Stimulated activated CD8-positive, alpha-beta memory T cell treated with anti-CD3 and anti-CD28 coated beads, Interleukin-15, amount 100 ng/mL, for 24 hours (primary cell): ENCODE data around the gene BRSK2.

Experiments
- DNase-seq: peaks from one replicate; pipeline ENCODE4 v3.0.0-alpha.2; 2020; ENCODE audit warnings: low read depth

Gene BRSK2

DNA sequence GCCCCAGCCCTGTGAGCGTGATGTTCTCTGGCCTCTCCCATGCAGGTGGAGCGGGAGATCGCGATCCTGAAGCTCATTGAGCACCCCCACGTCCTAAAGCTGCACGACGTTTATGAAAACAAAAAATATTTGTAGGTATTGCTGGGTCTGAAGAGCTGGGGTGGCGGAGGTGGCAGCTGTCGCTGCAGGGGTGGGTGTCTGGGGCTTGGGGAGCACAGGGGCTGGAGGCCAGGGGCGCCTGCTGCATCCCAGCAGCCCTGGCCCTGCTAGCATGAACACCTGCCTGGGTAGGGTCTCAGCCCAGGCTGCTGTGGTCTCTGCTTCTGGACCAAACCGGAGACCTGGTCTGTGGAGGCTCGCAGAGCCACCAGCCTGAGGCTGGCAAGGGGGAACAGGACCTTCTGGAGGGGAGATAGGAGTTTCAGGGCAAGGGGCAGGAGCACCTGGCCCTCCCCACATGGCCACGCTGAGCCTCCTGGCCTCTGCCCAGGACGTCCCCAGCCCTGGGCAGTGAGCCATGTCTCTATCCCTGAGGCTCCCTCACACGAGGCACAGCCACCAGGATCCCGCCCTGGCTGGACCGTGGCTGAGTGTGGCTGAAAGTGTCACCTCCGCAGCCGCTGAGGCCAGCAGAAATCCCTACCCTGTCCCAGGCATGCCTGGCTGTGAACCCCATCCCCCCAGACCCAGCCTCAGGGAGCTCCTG, 48.7 kb downstream of the BRSK2 start:
- DNase-seq: no peak

GRCh38 chr11:1438967-1439330, 49.2 kb downstream of the BRSK2 start:
- DNase-seq: no peak

DNA sequence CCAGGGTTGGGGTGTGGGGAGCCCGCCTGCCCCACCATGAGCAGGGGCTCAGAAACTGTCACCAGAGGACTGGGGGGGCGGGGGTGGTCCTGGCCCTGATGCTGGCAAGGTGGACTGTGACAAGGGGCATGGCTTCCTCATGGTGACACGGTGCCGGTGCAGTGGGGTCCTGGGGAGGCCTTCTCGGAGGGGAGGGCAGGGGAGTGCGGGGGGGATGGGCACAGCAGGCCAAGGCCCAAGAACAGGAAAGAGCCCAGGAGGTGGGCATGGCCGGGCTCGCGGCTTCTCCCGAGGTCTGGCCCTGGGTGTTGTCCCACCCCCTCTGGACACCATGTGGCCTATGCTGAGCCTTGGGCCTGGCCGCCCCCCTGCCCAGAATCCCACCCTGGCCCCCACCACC, 49.6 kb downstream of the BRSK2 start:
- DNase-seq: no peak

DNA sequence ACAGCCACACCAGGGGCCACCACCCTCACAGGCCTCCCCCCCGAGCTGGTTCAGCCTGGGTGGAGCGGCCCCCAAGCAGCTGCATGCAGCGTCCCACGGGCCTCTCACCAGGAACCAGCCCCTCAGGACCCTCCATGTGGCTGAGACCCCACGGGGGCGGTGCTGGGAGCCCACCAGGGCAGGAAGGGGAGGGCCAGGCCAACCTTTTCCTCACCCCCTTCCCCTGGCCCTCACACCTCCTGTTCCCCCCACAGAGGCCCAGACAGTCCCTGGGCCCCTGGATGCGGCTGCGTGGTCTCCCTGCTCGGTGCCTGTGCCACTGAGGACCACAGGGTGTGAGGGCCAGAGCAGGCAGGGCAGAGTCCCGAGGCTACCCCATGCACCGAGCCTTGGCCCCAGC, 50.3 kb downstream of the BRSK2 start:
- DNase-seq: no peak

GRCh38 chr11:1440496-1440895, 50.8 kb downstream of the BRSK2 start:
- no peak for DNase-seq

- no peak for DNase-seq
Observed at GRCh38 chr11:1442163-1442562, 52.4 kb downstream of the BRSK2 start.

- DNase-seq: no peak
Observed at GRCh38 chr11:1442807-1443366, 53.2 kb downstream of the BRSK2 start.

DNA sequence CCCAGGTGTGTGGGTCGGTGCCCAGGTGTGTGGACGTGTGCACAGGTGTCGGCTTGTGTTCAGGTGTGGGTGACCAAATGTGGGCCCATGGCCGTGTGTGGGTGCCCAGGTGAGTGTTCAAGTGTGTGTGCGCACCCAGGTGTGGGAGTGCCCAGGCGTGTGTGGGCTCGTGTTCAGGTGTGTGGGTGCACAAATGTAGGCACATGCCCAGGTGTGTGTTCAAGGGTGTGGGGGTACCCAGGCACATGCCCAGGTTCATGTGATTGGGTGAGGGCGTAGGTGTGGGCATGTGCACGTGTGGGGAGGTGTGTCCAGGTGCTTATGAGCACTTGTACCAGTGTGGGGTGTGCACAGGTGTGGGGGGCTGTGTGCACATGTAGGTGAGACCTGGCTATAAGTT, 54.0 kb downstream of the BRSK2 start:
- no peak for DNase-seq

GRCh38 chr11:1444321-1444720, 54.6 kb downstream of the BRSK2 start:
- DNase-seq: no peak

GRCh38 chr11:1444823-1445422, 55.2 kb downstream of the BRSK2 start:
- no peak for DNase-seq

DNA sequence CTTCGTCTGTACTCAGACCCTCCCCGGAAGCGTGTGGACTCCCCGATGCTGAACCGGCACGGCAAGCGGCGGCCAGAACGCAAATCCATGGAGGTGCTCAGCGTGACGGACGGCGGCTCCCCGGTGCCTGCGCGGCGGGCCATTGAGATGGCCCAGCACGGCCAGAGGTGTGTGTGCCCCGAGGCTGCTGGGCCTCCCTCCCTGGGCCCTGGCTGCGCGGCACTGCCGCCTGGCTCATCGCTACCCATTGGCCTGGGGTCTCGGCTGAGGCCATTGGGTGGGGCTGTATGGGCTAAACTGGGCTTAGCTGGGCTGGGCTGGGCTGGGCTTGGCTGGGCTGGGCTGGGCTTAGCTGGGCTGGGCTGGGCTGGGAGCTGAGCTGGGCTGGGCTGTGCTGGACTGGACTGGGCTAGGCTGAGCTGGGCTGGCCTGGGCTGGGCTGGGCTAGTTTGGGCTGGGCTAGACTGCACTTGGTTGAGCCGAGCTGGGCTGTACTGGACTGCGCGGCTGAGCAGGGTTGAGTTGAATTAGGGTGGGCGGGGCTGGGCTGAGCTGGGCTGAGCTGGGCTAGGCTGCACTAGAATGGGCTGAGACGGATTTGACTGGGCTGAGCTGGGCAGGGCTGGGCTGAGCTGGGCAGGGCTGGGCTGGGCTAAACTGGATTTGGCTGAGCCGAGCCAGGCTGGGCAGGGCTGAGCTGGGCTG, 56.2 kb downstream of the BRSK2 start:
- DNase-seq: no peak

- DNase-seq: no peak
Observed at GRCh38 chr11:1446623-1447022, 56.9 kb downstream of the BRSK2 start.

DNA sequence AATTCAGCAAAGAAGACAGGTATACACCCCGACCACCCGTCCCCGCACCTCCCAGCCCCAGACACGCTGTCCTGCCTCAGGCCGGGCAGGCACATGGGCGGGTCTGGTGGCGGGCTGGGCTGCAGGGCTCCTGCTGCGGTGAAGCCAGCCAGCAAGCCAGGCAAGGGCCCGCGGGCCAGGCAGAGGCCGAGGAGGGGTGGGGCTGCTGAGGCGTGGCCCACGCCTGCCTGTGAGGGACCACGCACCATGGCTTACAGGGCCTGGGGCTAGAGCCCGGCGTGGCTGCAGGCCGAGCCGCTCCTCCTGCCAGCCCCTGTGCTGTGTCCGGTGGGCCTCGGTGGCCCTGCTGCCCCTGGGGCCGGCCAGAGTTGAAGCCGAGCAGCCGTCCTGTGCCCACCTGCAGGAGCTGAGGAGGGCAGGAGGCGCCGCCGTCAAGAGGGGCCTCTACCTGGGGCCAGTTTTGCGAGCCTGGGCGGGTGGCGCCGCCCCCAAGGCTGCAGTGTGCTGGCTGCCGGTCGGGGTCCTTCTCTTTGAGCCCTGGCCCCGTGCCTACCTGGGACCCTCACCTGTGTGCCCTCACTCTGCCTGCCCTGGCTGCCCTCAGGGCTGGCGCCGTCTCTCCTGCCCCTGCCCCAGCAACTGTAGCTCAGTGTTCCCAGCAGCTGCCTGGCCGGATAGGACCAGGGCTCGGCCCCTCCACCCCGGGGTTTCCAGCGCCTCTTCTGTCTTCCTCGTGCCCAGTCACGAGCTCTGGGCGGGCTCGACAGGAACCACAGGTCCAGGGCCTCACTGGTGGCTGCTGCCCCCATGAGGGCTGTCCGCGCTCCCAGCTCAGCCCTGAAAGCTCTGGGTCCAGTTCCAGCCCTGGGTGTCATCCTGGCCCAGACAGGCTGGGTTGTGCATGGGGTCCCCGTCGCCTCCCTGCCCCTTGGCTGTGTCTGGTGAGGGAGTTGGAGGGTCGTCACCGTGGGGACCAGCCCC, 58.4 kb downstream of the BRSK2 start:
- no peak for DNase-seq

GRCh38 chr11:1448882-1449281, 59.1 kb downstream of the BRSK2 start:
- no peak for DNase-seq

DNA sequence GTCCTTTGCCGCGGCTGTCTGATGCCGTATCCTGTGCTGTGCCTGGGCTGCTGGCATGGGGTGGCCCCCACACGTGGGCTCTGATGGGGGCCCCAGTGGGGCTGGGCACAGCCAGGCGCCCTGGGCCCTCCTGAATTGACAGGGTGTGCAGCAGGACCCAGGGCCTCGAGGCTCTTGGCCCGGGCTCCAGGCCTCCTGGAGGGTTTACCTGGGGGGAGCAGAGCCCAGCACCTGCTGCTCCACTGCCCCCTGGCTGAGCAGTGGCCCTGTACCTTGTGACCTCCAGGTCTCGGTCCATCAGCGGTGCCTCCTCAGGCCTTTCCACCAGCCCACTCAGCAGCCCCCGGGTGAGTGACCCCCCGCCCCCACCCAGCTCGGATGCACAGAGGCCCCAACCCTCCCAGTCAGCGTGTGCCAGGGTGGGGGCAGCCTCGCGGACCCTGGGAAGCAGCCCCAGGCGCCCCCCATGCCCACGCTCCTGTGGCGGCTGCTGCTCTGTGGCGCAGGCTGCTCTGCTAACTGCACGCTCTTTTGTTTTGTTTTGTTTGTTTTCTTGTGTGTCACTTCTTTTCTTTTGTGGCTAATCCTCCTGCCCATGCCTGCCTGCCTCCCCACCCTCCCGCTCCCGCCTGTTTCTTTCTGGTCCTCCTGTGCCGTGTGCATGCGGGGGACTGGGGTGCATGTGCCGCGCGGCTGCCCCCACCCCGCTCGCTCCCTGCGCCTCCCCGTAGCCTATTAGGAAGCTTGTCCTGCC, 59.9 kb downstream of the BRSK2 start:
- DNase-seq: no peak

DNA sequence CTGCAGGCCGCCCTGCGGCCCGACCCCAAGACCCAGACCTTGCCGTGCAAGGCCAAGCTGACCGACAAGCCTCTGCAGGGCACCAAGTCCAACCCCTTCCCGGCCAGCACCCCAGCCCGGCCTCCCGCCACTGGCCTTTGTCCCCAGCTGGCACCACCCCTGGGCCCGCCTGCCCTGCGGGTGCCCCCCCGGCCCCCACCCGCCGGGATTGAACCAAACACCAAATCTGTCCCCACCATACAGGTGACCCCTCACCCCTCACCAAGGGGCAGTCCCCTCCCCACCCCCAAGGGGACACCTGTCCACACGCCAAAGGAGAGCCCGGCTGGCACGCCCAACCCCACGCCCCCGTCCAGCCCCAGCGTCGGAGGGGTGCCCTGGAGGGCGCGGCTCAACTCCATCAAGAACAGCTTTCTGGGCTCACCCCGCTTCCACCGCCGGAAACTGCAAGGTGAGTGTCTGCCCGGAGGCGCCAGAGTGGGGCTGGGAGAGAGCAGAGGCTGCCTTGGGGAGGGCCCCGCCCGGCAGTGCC, 60.7 kb downstream of the BRSK2 start:
- DNase-seq: no peak

DNA sequence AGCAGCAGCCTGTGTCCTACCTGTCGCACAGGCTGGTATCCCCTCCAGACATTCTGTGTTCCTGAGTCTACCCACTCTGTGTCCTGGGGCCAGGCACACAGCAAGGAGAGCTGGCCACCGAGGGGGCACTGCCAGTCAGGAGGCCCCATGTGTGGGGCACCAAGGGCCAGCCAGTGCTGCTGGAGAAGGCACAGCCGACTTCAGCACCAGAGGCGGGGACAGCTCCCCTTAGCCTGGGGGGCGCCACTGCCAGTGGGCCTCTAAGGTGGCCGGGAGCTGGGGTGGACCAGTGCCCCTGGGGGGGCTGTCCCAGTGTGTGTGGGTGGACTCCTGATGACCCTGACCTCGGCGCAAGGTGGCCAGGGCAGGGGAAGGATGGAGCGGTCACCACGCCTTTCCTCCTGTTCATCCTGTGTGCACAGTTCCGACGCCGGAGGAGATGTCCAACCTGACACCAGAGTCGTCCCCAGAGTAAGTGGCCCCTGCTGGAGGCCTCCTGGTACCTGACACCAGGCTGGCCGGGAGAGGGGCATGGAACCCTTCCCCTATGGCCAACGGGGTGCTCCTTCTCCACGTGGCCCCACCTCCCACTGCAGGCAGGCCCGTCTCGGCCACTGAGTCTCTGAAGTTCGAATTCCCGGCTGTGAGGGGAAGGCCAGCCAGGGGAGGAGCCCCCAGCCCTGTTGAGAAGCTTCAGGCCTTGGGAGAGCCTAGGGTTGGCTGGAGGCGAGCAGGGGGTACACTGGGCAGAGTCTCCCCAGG, 61.4 kb downstream of the BRSK2 start:
- DNase-seq: no peak

DNA sequence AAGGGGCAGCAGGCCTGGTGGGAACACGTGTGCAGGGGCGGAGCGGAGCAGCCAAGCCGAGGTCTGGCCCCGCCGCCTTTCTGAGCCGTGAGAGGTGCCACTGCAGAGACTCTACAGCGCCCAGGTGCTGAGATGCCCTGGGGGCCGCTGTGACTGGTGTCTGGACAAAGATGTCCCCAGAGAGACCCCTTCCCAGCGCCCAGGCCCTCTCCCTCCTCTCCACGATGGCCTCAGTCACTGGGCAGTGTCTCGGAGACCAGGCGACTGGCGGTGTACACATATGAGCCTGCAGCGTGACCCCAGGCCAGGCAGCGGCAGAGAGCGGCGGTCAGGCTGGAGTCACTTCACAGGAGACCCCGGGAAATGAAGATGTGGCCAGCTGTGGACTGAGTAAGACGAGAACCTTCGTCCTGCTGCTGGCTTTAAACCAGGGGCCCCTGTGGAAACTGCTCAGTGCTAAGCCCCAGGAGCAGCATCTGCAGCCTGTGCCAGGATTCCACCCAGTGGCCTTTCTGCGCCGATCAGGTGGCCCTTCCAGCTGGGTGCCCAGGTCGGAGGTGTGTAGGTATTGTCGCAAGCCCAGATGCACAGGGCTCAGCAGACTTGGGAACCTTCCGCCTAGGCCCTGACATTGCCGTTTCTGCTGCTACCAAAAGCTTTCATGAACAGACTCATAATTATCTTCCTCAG, 62.2 kb downstream of the BRSK2 start:
- DNase-seq: no peak

GRCh38 chr11:1452744-1453143, 63.0 kb downstream of the BRSK2 start:
- no peak for DNase-seq

DNA sequence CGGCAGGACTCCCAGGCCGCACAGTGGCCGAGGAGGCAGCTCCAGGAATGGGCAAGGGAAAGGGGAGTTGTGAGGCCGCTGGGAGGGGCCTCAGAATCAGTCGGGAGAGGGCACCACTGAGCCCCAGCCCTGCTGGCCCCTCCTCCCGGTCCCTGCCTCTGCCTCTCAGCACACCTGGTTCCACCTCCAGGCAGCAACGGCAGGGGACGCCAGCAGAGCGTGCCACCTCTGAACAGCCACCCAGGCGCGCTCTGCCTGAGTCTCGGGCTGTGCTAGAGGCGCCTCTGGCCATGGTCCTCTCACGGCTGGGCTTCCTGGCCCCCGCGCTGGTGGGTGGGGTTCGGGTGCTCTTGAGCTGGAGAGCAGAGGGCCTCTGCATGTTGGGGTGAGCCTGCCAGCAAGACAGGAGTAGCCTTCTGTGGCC, 63.9 kb downstream of the BRSK2 start:
- DNase-seq: no peak
